Stomach smooth muscle (tissue), 2 donors: Measurements from ENCODE around the gene FGD5.

Experiments used
- H3K27ac ChIP-seq: one replicate; pipeline ENCODE4 v1.7.0; 2013; ENCODE audit warnings: mild to moderate bottlenecking, low read length, inconsistent platforms
- H3K27me3 ChIP-seq, 2 donors: one replicate each; pipeline ENCODE4 v1.7.0; 2013; ENCODE audit warnings: low read length in 2 of 2; ENCODE audit not compliant: insufficient read depth in 2 of 2, control insufficient read depth in 1 of 2
- H3K36me3 ChIP-seq, 2 donors: one replicate each; pipeline ENCODE4 v1.7.0; 2013; ENCODE audit warnings: low read length in 2 of 2; ENCODE audit not compliant: control insufficient read depth in 2 of 2, insufficient read depth in 2 of 2
- H3K4me1 ChIP-seq: one replicate; pipeline ENCODE4 v1.7.0; 2013; ENCODE audit warnings: low read length; ENCODE audit not compliant: control insufficient read depth, insufficient read depth
- H3K4me3 ChIP-seq, 2 donors: one replicate each; pipeline ENCODE4 v1.7.0; 2013; ENCODE audit warnings: low read length in 2 of 2
- H3K9ac ChIP-seq, 2 donors: one replicate each; pipeline ENCODE4 v1.7.0; 2013; ENCODE audit warnings: low read length in 2 of 2, mild to moderate bottlenecking in 1 of 2
- H3K9me3 ChIP-seq, 2 donors: one replicate each; pipeline ENCODE4 v1.7.0; 2013; ENCODE audit warnings: low read length in 2 of 2; ENCODE audit not compliant: control insufficient read depth in 2 of 2
- donor health status: healthy.
- donor health status: Pancreatic carcinoma.

Gene FGD5

GRCh38 chr3:14858105-14858504, 39.3 kb downstream of the FGD5 start:
- no peak overlapping the region for H3K27ac ChIP-seq
- peaks cover 13% of the 10 kb centered on the region for H3K4me1 ChIP-seq
- no peaks in the 10 kb centered on the region for H3K36me3 ChIP-seq
- H3K27me3 ChIP-seq: no peaks in the 10 kb centered on the region
- H3K9me3 ChIP-seq: no peaks in the 10 kb centered on the region
- no peak overlapping the region for H3K4me3 ChIP-seq
- no peak overlapping the region for H3K9ac ChIP-seq

DNA sequence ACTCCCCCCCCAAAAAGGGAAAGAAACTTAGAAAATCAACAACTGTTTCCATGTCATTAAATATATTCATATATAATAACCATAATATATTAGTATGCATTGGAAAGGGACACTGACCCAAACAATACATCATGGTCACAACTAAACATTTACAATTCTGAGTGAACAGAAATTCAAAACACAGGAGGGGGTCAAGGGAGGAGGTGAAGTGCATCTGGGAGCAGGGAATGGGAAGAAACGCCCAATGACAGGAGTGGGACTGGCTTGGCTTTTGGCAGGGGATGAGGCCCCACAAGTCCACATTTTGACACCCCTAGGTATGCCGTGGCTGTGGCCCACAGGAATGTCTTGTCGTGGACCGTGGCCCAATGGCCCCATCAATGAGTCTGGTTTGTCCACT, 41.1 kb downstream of the FGD5 start:
- no peaks in the 10 kb centered on the region for H3K9me3 ChIP-seq
- H3K36me3 ChIP-seq: no peaks in the 10 kb centered on the region
- no peak overlapping the region for H3K27ac ChIP-seq
- H3K4me3 ChIP-seq: no peak overlapping the region
- no peaks in the 10 kb centered on the region for H3K27me3 ChIP-seq
- peaks cover 13% of the 10 kb centered on the region for H3K4me1 ChIP-seq
- no peak overlapping the region for H3K9ac ChIP-seq

DNA sequence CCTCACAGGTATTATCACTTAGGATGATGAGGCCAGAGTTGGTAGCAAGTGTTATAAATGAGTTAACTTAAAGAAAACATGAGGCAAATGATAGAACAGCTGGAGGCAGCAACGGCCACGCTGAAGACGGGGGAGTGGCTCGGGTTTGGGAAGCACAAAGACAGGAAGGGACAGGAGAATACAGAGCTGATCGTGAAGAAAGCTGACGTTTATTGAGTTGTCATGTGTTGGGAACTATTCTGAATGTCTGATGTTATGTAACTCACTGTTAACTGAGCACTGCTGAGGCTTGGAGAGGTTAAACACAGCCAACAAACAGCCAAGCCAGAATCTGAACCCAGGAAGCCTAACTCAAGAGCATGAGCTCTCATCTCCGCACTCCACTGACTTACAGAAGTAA, 42.3 kb downstream of the FGD5 start:
- no peak overlapping the region for H3K27ac ChIP-seq
- H3K4me3 ChIP-seq: no peak overlapping the region
- peaks cover 13% of the 10 kb centered on the region for H3K4me1 ChIP-seq
- H3K9ac ChIP-seq: no peak overlapping the region
- H3K27me3 ChIP-seq: peaks cover 0 to under 1% of the 10 kb centered on the region in 2 donors
- no peaks in the 10 kb centered on the region for H3K9me3 ChIP-seq
- no peaks in the 10 kb centered on the region for H3K36me3 ChIP-seq

DNA sequence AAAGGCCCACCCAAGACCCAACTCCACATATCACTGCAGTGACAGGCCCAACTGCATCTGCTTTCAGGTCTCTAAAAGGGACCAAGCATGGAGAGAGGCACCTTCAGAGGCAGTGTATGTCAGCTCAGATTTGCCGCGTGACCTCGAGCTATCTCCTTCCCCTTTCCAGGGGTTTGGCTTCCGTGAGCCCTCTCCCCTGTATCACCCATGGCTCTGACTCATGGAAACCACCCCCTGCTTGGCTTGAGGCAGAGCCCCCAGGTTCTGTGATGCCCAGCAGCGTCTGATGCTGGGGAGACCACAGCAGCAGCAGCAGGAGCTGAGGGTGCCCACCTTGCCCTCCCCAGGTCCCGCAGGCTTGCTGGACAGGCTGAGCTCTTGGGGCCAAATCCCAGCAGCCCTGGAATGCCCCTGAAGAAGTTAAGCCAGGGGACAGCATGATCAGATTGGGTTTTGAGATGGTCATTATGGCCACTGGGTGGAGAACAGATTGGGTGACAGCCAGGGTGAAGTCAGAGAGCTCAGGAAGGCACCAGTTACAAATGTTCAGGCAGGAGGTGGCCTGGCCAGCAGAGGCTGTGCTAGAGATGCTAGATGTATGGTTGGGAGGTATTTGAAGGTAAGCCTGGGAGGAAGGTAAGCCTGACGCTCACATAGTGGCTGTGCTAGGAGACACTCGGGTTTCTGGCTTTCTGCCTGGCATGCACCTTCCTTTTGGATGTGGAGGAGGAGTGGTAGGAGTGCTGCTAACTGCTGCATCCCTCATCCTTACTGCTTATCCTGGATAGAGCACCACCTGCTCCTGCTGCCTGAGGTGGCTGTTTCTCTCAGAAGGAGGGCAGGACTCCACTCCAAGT, 42.9 kb downstream of the FGD5 start:
- Histone ChIP-seq H3K9ac (no peak overlapping the region), H3K36me3 (no peaks in the 10 kb centered on the region), H3K27me3 (peaks cover 0 to 3% of the 10 kb centered on the region in 2 donors), H3K4me1 (peaks cover 13% of the 10 kb centered on the region), H3K9me3 (no peaks in the 10 kb centered on the region), H3K27ac (no peak overlapping the region), H3K4me3 (no peak overlapping the region)

DNA sequence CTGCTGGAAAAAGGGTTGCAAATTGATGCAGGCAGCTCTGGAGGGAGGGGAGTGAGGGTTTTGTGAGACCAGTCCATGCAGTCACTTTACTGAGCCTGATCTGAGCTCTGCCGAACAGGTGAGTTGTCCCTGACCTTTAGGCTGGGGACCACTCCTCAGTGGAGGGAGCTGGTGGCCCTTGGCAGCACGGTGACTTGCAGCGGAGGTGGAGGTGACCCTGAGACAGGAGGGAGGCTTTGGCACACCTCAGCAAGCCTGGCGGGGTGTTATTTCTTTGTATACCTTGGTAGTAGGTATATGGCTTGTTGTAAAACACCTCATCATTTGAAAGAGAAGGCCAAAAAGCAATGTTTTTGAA, 43.5 kb downstream of the FGD5 start:
- H3K9ac ChIP-seq: no peak overlapping the region
- no peaks in the 10 kb centered on the region for H3K9me3 ChIP-seq
- H3K27ac ChIP-seq: no peak overlapping the region
- H3K4me3 ChIP-seq: no peak overlapping the region
- peaks cover 13% of the 10 kb centered on the region for H3K4me1 ChIP-seq
- H3K27me3 ChIP-seq: peaks cover 0 to 3% of the 10 kb centered on the region in 2 donors
- H3K36me3 ChIP-seq: no peaks in the 10 kb centered on the region

GRCh38 chr3:14862661-14863230, 44.0 kb downstream of the FGD5 start:
- Histone ChIP-seq H3K36me3 (no peaks in the 10 kb centered on the region), H3K4me3 (no peak overlapping the region), H3K27ac (no peak overlapping the region), H3K9ac (no peak overlapping the region), H3K4me1 (peaks cover 13% of the 10 kb centered on the region), H3K27me3 (peaks cover 0 to 3% of the 10 kb centered on the region in 2 donors), H3K9me3 (no peaks in the 10 kb centered on the region)

- H3K9me3 ChIP-seq: no peaks in the 10 kb centered on the region
- H3K9ac ChIP-seq: no peak overlapping the region
- peaks cover 13% of the 10 kb centered on the region for H3K4me1 ChIP-seq
- no peak overlapping the region for H3K4me3 ChIP-seq
- H3K27ac ChIP-seq: no peak overlapping the region
- no peaks in the 10 kb centered on the region for H3K36me3 ChIP-seq
- H3K27me3 ChIP-seq: peaks cover 0 to 3% of the 10 kb centered on the region in 2 donors
Measured at GRCh38 chr3:14863333-14864100, 44.8 kb downstream of the FGD5 start.

DNA sequence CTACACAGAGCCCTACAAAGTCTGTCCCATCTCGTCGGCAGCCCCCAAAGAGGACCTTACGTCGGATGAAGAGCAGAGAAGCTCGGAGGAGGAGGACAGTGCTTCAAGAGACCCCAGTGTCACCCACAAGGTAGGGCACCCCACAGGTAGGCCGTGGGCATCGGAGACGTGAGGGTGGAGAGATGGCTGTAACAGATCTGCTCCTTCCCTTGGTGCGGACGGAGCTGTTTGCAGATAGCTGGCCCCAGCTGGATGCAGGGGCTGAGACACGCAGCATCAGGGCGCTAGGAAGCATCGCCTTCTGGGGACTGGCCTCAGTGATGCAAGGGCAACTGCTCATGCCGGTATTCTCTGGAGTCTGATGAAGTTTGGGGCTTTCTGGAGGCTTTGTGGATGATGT, 45.4 kb downstream of the FGD5 start:
- no peak overlapping the region for H3K9ac ChIP-seq
- H3K4me1 ChIP-seq: peaks cover 13% of the 10 kb centered on the region
- no peaks in the 10 kb centered on the region for H3K9me3 ChIP-seq
- H3K4me3 ChIP-seq: no peak overlapping the region
- H3K36me3 ChIP-seq: no peaks in the 10 kb centered on the region
- H3K27ac ChIP-seq: no peak overlapping the region
- H3K27me3 ChIP-seq: peaks cover 0 to 3% of the 10 kb centered on the region in 2 donors

- Histone ChIP-seq H3K27ac (no peak overlapping the region), H3K36me3 (peaks cover 0 to 2% of the 10 kb centered on the region in 2 donors), H3K4me3 (no peak overlapping the region), H3K4me1 (peaks cover 16% of the 10 kb centered on the region), H3K9me3 (no peaks in the 10 kb centered on the region), H3K27me3 (peaks cover 0 to 3% of the 10 kb centered on the region in 2 donors), H3K9ac (no peak overlapping the region)
Measured at GRCh38 chr3:14866627-14867026, 47.9 kb downstream of the FGD5 start.

DNA sequence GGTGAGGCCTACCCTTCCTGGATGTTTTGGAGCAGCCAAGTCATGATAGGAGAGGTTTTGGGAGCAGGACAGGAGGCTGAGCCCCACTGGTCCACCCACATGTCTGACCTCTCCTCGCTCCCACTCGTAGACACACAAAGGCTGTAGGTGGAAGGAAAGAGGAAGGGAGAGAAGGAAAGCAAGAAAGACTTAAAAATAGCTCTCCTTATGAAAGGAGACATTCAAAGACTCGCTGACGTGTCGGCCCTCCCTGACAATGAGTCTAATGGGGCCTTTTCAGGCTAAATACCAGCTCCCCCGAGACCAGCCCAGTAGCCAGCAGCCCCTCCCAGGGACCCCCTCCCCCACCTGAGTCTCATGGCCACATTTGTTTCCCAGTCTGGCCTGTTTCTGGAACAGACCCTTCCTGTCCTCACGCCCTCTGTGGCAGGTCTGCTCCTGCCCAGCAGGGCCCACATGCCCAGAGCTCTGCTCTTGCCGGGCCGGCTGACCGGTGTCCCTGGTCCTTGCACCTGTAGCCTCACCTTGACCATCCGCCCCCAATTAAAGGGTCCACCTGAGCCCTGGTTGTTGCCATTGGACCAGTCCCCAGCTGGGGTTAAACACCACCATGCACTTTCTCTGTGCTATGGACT, 49.3 kb downstream of the FGD5 start:
- Histone ChIP-seq H3K4me3 (no peak overlapping the region), H3K36me3 (peaks cover 0 to 2% of the 10 kb centered on the region in 2 donors), H3K9ac (no peak overlapping the region), H3K4me1 (peaks cover 9% of the 10 kb centered on the region), H3K27ac (no peak overlapping the region), H3K27me3 (peaks cover 0 to 3% of the 10 kb centered on the region in 2 donors), H3K9me3 (no peaks in the 10 kb centered on the region)
